Nasal cavity respiratory epithelium epithelial cell of viscerocranial mucosa (primary cell): ENCODE results near the gene FOXL3. TPM values are rescaled to one million over a fixed set of nuclear protein-coding genes. Genes with fewer than 3 reads are reported as not detected.

Source experiments
- total RNA-seq: library from RNA; depleted of rRNA; stranded (reverse); fragments of >200 nt; gene quantifications from 2 replicates; pipeline ENCODE4 v1.2.3, GENCODE V29; 2014

FOXL3 gene
- not detected in 2 replicates for total RNA-seq

GRCh38 chr7:289756-290553 is at the start of gene FOXL3:
FOXL3 (plus strand) TSS chr7:290170; CDS start chr7:290170, 0 bp downstream.

Other genes starting within 250 kb of the FOXL3 start
- gene FAM20C, start 97.6 kb upstream of the FOXL3 start, total RNA-seq = 4.4 and 24.7 TPM in 2 replicates
- gene PDGFA, start 229.7 kb downstream of the FOXL3 start, total RNA-seq = 56.0 and 94.1 TPM in 2 replicates